GM12892 (cell line): ENCODE data around the gene SDK1.

Source experiments
- POLR2A ChIP-seq: IDR thresholded peaks from 2 replicates; pipeline ENCODE4 v1.6.1; 2011; ENCODE audit warnings: low read depth, low read length, control low read depth
- POLR2AphosphoS5 ChIP-seq: IDR thresholded peaks from 2 replicates; pipeline ENCODE4 v1.6.1; 2011; ENCODE audit warnings: low read depth, low read length, control low read depth
- TAF1 ChIP-seq: IDR thresholded peaks from 2 replicates; pipeline ENCODE4 v1.6.1; 2011; ENCODE audit warnings: low read depth, mild to moderate bottlenecking, control low read depth, low read length, borderline replicate concordance

GRCh38 chr7:3486841-3487240 lies 185.8 kb downstream of the SDK1 start:
- TF ChIP-seq POLR2A (no peak), POLR2AphosphoS5 (no peak), TAF1 (no peak)
